K562 (cell line): ENCODE measurements around the gene SHFL. TPM values are rescaled to one million over a fixed set of nuclear protein-coding genes. Genes with fewer than 3 reads are reported as not detected.

Source experiments
- MYNN ChIP-seq, 2 experiments: sonication (generic); formaldehyde crosslinking in 1 of 2; IDR thresholded peaks; 2 replicates each; pipeline versions ENCODE4 v1.5.0 to v1.6.1; 2016 to 2020; ENCODE audit warnings: antibody characterized with exemption in 1 of 2, missing genetic modification reagents in 1 of 2
- POLR2G ChIP-seq: fragments of 200-400 bp; formaldehyde crosslinking; IDR thresholded peaks from 2 replicates; pipeline ENCODE4 v1.6.1; 2017; ENCODE audit warnings: low read depth, mild to moderate bottlenecking, antibody characterized with exemption, low read length, moderate library complexity
- POLR3A ChIP-seq: IDR thresholded peaks from 2 replicates; pipeline ENCODE4 v1.6.1; 2011; ENCODE audit warnings: borderline replicate concordance, mild to moderate bottlenecking, moderate library complexity; ENCODE audit not compliant: insufficient read length, insufficient read depth; ENCODE audit errors: extremely low read depth
- SIX5 ChIP-seq, 2 experiments: IDR thresholded peaks; 2 replicates each; pipeline ENCODE4 v1.6.1; 2011; ENCODE audit warnings: low read length in 2 of 2, borderline replicate concordance in 1 of 2, low read depth in 1 of 2, mild to moderate bottlenecking in 1 of 2, moderate library complexity in 1 of 2; ENCODE audit not compliant: insufficient read depth in 1 of 2
- TGIF2 ChIP-seq: sonication (generic); formaldehyde crosslinking; IDR thresholded peaks from 2 replicates; pipeline ENCODE4 v1.8.1; 2022; ENCODE audit warnings: mild to moderate bottlenecking, missing genetic modification reagents, moderate library complexity
- U2AF1 ChIP-seq: fragments of 200-400 bp; formaldehyde crosslinking; optimal IDR thresholded peaks from 2 replicates; pipeline ENCODE3; 2017; ENCODE audit warnings: mild to moderate bottlenecking, low read depth, low read length, moderate library complexity
- WHSC1 ChIP-seq: IDR thresholded peaks from one replicate; pipeline ENCODE4 v1.6.1; 2012; ENCODE audit warnings: low read length, control low read depth, inconsistent platforms
- ZNF232 ChIP-seq: sonication (generic); formaldehyde crosslinking; IDR thresholded peaks from 2 replicates; pipeline ENCODE4 v1.8.0; 2022; ENCODE audit warnings: mild to moderate bottlenecking, missing genetic modification reagents
- ZNF436 ChIP-seq: fragments of 250-450, 450-650 bp; sonication (Bioruptor Pico); formaldehyde crosslinking; IDR thresholded peaks from 2 replicates; pipeline ENCODE4 v1.7.0; 2020; ENCODE audit warnings: mild to moderate bottlenecking
- polyA plus RNA-seq, 8 experiments: library from polyadenylated mRNA; depleted of rRNA in 4 of 8; stranded (reverse) in 5 of 8; unstranded in 3 of 8; fragments of >200 nt; fragmentation: Nextera tagmentation in 2 of 8; fragmentation: Illumina TruSeq in 1 of 8; extraction: Ambion mirVana in 2 of 8; extraction: Trizol in 1 of 8; gene quantifications; 2 replicates each; pipeline versions ENCODE4 v1.2.1 to v1.2.3, GENCODE V29; 2011 to 2014; ENCODE audit warnings: inconsistent platforms in 1 of 8, missing spikeins in 1 of 8
- total RNA-seq, 7 experiments: library from RNA; depleted of rRNA in 6 of 7; stranded (reverse); fragments of >200 nt in 6 of 7; fragmentation: Illumina TruSeq in 2 of 7; extraction: Trizol in 2 of 7; gene quantifications; 2 replicates each; pipeline versions ENCODE4 v1.2.1 to v1.2.3, GENCODE V29; 2011 to 2021; ENCODE audit warnings: low replicate concordance in 1 of 7
- TF ChIP-seq, protein P1 (sequence below): fragments of 250-450 bp; sonication (Bioruptor Pico); IDR thresholded peaks from 2 replicates; pipeline ENCODE4 v1.4.0; 2020; ENCODE audit warnings: mild to moderate bottlenecking, moderate library complexity, borderline replicate concordance
- TF ChIP-seq, protein P2 (sequence below), 3 experiments: fragments of 200-800 bp in 1 of 3; sonication (Bioruptor generic) in 1 of 3; sonication (generic) in 1 of 3; formaldehyde crosslinking in 1 of 3; IDR thresholded peaks; 2 replicates each; pipeline versions ENCODE4 v1.6.1 to v1.8.0; 2016 to 2022; ENCODE audit warnings: mild to moderate bottlenecking in 2 of 3, missing compliant biosample characterization in 2 of 3, missing genetic modification characterization in 2 of 3, missing genetic modification reagents in 1 of 3
- TF ChIP-seq, protein P3 (sequence below): fragments of 450-650 bp; conservative IDR thresholded peaks from 2 replicates; pipeline ENCODE4 v1.6.1; 2016; ENCODE audit warnings: missing genetic modification characterization, low read depth, mild to moderate bottlenecking, control low read depth, missing compliant biosample characterization
- TF ChIP-seq, protein P4 (sequence below): sonication (generic); formaldehyde crosslinking; IDR thresholded peaks from 2 replicates; pipeline ENCODE4 v1.8.0; 2023; ENCODE audit warnings: mild to moderate bottlenecking, missing genetic modification reagents

SHFL gene
- total and polyA plus RNA-seq, 9 of the 15 experiments (the other 6 are each of a cell fraction or from before 2014, with no cell fraction given) = 1.5 to 25.7 (median 13.0) TPM

DNA sequence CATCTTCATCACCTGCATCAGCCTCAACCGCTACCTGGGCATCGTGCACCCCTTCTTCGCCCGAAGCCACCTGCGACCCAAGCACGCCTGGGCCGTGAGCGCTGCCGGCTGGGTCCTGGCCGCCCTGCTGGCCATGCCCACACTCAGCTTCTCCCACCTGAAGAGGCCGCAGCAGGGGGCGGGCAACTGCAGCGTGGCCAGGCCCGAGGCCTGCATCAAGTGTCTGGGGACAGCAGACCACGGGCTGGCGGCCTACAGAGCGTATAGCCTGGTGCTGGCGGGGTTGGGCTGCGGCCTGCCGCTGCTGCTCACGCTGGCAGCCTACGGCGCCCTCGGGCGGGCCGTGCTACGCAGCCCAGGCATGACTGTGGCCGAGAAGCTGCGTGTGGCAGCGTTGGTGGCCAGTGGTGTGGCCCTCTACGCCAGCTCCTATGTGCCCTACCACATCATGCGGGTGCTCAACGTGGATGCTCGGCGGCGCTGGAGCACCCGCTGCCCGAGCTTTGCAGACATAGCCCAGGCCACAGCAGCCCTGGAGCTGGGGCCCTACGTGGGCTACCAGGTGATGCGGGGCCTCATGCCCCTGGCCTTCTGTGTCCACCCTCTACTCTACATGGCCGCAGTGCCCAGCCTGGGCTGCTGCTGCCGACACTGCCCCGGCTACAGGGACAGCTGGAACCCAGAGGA is 28.0 kb downstream of the SHFL start (continued):
- TF ChIP-seq, protein P1, sequence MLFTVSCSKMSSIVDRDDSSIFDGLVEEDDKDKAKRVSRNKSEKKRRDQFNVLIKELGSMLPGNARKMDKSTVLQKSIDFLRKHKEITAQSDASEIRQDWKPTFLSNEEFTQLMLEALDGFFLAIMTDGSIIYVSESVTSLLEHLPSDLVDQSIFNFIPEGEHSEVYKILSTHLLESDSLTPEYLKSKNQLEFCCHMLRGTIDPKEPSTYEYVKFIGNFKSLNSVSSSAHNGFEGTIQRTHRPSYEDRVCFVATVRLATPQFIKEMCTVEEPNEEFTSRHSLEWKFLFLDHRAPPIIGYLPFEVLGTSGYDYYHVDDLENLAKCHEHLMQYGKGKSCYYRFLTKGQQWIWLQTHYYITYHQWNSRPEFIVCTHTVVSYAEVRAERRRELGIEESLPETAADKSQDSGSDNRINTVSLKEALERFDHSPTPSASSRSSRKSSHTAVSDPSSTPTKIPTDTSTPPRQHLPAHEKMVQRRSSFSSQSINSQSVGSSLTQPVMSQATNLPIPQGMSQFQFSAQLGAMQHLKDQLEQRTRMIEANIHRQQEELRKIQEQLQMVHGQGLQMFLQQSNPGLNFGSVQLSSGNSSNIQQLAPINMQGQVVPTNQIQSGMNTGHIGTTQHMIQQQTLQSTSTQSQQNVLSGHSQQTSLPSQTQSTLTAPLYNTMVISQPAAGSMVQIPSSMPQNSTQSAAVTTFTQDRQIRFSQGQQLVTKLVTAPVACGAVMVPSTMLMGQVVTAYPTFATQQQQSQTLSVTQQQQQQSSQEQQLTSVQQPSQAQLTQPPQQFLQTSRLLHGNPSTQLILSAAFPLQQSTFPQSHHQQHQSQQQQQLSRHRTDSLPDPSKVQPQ = no peak
- TF ChIP-seq MYNN (IDR thresholded peaks at IDR 0.05) (0 out of 2 replicates have a peak, but pooled peaks have one; percentile 6), MYNN (CRISPR knock-in tag; IDR thresholded peaks at IDR 0.05) (no peak), ZNF232 (no peak), SIX5 (IDR thresholded peaks at IDR 0.05; ENCODE audit: borderline replicate concordance in 1 of 2, insufficient read depth in 1 of 2, low read depth in 1 of 2, low read length in 2 of 2) (no peak), POLR3A (no peak), U2AF1 (peak; percentile 99), WHSC1 (no peak), POLR2G (peak; percentile 78), ZNF436 (CRISPR knock-in tag) (no peak), TGIF2 (CRISPR knock-in tag) (no peak)
- TF ChIP-seq, protein P2, sequence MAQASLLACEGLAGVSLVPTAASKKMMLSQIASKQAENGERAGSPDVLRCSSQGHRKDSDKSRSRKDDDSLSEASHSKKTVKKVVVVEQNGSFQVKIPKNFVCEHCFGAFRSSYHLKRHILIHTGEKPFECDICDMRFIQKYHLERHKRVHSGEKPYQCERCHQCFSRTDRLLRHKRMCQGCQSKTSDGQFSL (CRISPR knock-in tag; IDR thresholded peaks at IDR 0.05) = 0 out of 2 replicates have a peak, but pooled peaks have one; percentile 13
- TF ChIP-seq, protein P2 (tag; IDR thresholded peaks at IDR 0.05) = no peak
- TF ChIP-seq, protein P3, sequence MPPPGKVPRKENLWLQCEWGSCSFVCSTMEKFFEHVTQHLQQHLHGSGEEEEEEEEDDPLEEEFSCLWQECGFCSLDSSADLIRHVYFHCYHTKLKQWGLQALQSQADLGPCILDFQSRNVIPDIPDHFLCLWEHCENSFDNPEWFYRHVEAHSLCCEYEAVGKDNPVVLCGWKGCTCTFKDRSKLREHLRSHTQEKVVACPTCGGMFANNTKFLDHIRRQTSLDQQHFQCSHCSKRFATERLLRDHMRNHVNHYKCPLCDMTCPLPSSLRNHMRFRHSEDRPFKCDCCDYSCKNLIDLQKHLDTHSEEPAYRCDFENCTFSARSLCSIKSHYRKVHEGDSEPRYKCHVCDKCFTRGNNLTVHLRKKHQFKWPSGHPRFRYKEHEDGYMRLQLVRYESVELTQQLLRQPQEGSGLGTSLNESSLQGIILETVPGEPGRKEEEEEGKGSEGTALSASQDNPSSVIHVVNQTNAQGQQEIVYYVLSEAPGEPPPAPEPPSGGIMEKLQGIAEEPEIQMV = no peak
- TF ChIP-seq, protein P4, sequence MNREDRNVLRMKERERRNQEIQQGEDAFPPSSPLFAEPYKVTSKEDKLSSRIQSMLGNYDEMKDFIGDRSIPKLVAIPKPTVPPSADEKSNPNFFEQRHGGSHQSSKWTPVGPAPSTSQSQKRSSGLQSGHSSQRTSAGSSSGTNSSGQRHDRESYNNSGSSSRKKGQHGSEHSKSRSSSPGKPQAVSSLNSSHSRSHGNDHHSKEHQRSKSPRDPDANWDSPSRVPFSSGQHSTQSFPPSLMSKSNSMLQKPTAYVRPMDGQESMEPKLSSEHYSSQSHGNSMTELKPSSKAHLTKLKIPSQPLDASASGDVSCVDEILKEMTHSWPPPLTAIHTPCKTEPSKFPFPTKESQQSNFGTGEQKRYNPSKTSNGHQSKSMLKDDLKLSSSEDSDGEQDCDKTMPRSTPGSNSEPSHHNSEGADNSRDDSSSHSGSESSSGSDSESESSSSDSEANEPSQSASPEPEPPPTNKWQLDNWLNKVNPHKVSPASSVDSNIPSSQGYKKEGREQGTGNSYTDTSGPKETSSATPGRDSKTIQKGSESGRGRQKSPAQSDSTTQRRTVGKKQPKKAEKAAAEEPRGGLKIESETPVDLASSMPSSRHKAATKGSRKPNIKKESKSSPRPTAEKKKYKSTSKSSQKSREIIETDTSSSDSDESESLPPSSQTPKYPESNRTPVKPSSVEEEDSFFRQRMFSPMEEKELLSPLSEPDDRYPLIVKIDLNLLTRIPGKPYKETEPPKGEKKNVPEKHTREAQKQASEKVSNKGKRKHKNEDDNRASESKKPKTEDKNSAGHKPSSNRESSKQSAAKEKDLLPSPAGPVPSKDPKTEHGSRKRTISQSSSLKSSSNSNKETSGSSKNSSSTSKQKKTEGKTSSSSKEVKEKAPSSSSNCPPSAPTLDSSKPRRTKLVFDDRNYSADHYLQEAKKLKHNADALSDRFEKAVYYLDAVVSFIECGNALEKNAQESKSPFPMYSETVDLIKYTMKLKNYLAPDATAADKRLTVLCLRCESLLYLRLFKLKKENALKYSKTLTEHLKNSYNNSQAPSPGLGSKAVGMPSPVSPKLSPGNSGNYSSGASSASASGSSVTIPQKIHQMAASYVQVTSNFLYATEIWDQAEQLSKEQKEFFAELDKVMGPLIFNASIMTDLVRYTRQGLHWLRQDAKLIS (CRISPR knock-in tag) = no peak
